ENCODE data around the gene CYP2S1.
A peak's percentile ranks its signal among the peaks of the same experiment; 100 is the strongest.

Gene CYP2S1

GRCh38 chr19:41238244-41238643, 45.2 kb downstream of the CYP2S1 start:
- no peak for TF ChIP-seq CTCF (conservative IDR thresholded peaks at IDR 0.05; ENCODE audit: low read depth, low read length)
- DNase-seq (ENCODE audit: low read depth) = no peak
- no peak overlapping the region for H3K4me3 ChIP-seq (ENCODE audit: low read depth, low read length)

GRCh38 chr19:41239363-41239762, 46.3 kb downstream of the CYP2S1 start:
- no peak for TF ChIP-seq CTCF (conservative IDR thresholded peaks at IDR 0.05; ENCODE audit: low read depth, low read length)
- no peak for DNase-seq (ENCODE audit: low read depth)
- H3K4me3 ChIP-seq (ENCODE audit: low read depth, low read length) = no peak overlapping the region

DNA sequence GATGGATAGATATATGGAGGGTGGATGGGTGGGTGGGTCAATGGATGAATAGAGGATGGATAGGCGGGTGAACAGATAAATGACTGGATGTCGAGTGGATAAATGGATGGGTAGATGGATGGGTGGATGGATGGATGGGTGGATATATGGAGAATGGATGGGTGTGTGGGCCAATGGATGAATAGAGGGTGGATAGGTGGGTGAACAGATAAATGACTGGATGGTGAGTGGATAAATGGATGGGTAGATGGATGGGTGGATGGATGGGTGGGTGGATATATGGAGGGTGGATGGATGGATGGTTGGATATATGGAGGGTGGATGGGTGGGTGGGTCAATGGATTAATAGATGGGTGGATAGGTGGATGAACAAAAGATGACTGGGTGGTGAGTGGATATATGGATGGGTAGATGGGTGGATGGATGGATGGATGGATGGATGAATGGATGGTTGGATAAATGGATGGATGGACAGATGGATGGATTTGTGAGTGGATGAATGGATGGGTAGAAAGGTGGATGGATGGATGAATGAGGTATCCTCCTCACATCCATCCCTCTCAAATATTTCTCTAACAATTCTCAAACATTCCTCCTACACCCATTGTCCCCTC, 47.0 kb downstream of the CYP2S1 start:
- DNase-seq (ENCODE audit: low read depth) = no peak
- no peak for TF ChIP-seq CTCF (conservative IDR thresholded peaks at IDR 0.05; ENCODE audit: low read depth, low read length)
- H3K4me3 ChIP-seq (ENCODE audit: low read depth, low read length) = no peak overlapping the region

DNA sequence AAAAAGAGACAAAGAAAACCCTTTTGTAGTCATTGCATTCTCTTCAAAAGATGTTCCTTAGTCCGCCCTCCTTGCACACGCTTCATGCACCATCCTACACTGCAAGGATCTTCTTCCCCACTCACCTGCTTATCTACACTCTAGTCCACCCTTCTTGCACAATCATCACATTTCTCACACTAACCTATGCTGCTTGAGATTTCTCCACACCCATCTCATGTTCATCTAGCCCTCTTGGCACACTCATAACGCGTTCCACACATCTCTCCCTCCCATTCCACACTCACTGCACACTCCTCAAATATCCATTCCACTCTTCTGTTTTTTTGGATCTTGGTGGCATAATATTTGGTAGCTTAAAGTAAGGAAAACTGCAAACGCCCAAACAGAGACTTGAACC, 48.8 kb downstream of the CYP2S1 start:
- DNase-seq (ENCODE audit: low read depth) = no peak
- TF ChIP-seq CTCF (conservative IDR thresholded peaks at IDR 0.05; ENCODE audit: low read depth, low read length) = no peak
- no peak overlapping the region for H3K4me3 ChIP-seq (ENCODE audit: low read depth, low read length)

DNA sequence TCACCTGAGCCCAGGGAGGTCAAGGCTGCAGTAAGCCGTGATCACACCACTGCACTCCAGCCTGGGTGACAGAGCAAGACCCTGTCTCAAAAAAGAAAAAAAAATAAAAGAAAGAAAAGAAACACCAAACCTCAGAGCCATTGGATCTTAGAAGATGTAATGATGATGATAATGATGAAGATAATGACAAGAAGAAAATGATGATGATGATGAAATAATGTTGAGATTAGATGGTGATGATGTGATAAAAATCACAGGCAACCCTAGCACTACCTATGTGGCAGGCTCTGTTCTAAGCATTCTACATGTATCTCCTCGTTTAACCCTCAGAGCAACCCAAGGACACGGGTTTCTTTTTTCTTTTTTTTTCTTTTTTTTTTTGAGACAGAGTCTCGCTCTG, 51.1 kb downstream of the CYP2S1 start:
- no peak for TF ChIP-seq CTCF (conservative IDR thresholded peaks at IDR 0.05; ENCODE audit: low read depth, low read length)
- no peak for DNase-seq (ENCODE audit: low read depth)

DNA sequence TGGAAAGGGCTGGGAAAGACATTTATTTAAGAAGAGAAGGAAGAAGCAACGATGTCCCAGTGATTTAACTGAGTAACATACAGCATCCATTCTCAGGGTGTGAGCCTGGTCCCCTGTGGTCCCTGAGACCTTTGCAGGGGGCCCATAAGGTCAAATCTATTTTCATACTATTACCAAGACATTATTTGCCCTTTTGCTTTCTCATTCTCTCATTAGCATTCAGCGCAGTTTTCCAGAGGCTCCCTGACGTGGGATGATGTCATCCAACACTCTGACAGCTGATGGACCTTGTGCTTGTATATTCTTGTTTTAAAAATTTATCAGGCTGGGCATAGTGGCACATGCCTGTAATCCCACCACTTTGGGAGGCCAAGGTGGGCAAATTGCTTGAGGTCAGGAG, 52.8 kb downstream of the CYP2S1 start:
- DNase-seq (ENCODE audit: low read depth) = no peak
- TF ChIP-seq CTCF (conservative IDR thresholded peaks at IDR 0.05; ENCODE audit: low read depth, low read length) = no peak
- H3K4me3 ChIP-seq (ENCODE audit: low read depth, low read length) = no peak overlapping the region

More for the DNA sequence above, 51.1 kb downstream of the CYP2S1 start:
- no peak overlapping the region for H3K4me3 ChIP-seq (ENCODE audit: low read depth, low read length)

DNA sequence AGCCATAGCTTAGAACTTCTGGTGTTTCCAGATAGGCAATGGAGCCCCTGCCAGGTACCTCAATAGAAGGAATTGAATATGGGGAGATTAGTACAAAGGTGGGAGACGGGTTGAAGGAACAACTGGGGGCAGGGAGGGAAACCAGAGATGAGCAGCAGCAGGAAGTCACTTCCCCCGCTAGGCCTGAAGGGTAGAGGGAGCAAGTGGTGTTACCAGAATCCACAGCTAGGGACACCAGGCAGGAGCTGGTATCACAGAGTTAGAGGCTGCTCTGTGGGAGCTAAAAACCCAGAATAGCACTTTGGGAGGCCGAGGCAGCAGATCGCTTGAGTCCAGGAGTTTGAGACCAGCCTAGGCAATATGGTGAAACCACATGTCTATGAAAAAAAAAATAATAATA, 55.9 kb downstream of the CYP2S1 start:
- peak; percentile 25 for TF ChIP-seq CTCF (conservative IDR thresholded peaks at IDR 0.05; ENCODE audit: low read depth, low read length)
- DNase-seq (ENCODE audit: low read depth) = no peak
- no peak overlapping the region for H3K4me3 ChIP-seq (ENCODE audit: low read depth, low read length)
